B cell (primary cell): ENCODE measurements around the gene GPC3. TPM values are rescaled to one million over a fixed set of nuclear protein-coding genes. Genes with fewer than 3 reads are reported as not detected.

Experiments used
- ATAC-seq: fragments of 200-7000 bp; cut with Tn5 transposase; one replicate; pipeline ENCODE4 v1.10.0; 2021; ENCODE audit warnings: low read depth, mild to moderate bottlenecking, moderate number of reproducible peaks, moderate library complexity
- CTCF ChIA-PET: fragments of 350-600 bp; sonication (Branson Sonifier 250); formaldehyde crosslinking; loops from one replicate; lab custom pipeline; 2021; ENCODE audit warnings: antibody characterized with exemption, inconsistent platforms; lab: Charles Lee
- POLR2A ChIA-PET: fragments of 350-600 bp; sonication (Branson Sonifier 250); formaldehyde crosslinking; loops from one replicate; lab custom pipeline; 2021; ENCODE audit warnings: antibody characterized with exemption; lab: Charles Lee
- DNase-seq: peaks from one replicate; pipeline ENCODE4 v3.0.0; 2013
- H2AFZ ChIP-seq: 2 replicates; pipeline ENCODE4 v1.6.1; 2012; ENCODE audit warnings: mild to moderate bottlenecking, low read depth, low read length; ENCODE audit not compliant: insufficient read depth, poor library complexity, severe bottlenecking
- H3K27ac ChIP-seq, 2 donors: 1 replicate in 1 of 2; 2 replicates in 1 of 2; pipeline ENCODE4 v1.5.1; 2012 to 2013; ENCODE audit warnings: low read length in 2 of 2, mild to moderate bottlenecking in 2 of 2, moderate library complexity in 1 of 2
- H3K27me3 ChIP-seq, 4 experiments: fragments of 200-600 bp in 1 of 4; sonication (generic) in 1 of 4; replicated peaks in 1 of 4; 1 replicate in 2 of 4; 2 replicates in 2 of 4; pipeline versions ENCODE4 v1.6.1 to v1.7.0; 2013 to 2016; ENCODE audit warnings: low read length in 3 of 4, mild to moderate bottlenecking in 2 of 4, mixed read lengths in 1 of 4, moderate library complexity in 1 of 4; ENCODE audit not compliant: insufficient read depth in 4 of 4, control insufficient read depth in 3 of 4; ENCODE audit errors: control extremely low read depth in 1 of 4
- H3K36me3 ChIP-seq, 2 experiments: replicated peaks in 1 of 2; 1 replicate in 1 of 2; 2 replicates in 1 of 2; pipeline versions ENCODE4 v1.6.1 to v1.7.1; 2013; ENCODE audit warnings: low read length in 1 of 2; ENCODE audit not compliant: insufficient read depth in 2 of 2, control insufficient read depth in 1 of 2; ENCODE audit errors: control extremely low read depth in 1 of 2, extremely low read depth in 1 of 2
- H3K4me1 ChIP-seq, 2 donors: fragments of 200-600 bp in 1 of 2; sonication (generic) in 1 of 2; 1 replicate in 1 of 2; 2 replicates in 1 of 2; pipeline versions ENCODE4 v1.5.1 to v1.6.1; 2013 to 2017; ENCODE audit warnings: low read length in 2 of 2; ENCODE audit not compliant: control insufficient read depth in 2 of 2, insufficient read depth in 2 of 2
- H3K4me2 ChIP-seq: replicated peaks from 2 replicates; pipeline ENCODE3; 2012; ENCODE audit warnings: mild to moderate bottlenecking, low read depth, low read length; ENCODE audit not compliant: poor library complexity, severe bottlenecking
- H3K4me3 ChIP-seq, 5 experiments: fragments of 200-600 bp in 1 of 5; sonication (generic) in 1 of 5; 1 replicate in 3 of 5; 2 replicates in 2 of 5; pipeline versions ENCODE4 v1.5.1 to v1.7.0; 2011 to 2016; ENCODE audit warnings: low read length in 4 of 5, mild to moderate bottlenecking in 4 of 5, low read depth in 2 of 5, control low read depth in 1 of 5, moderate library complexity in 1 of 5; ENCODE audit not compliant: insufficient read depth in 1 of 5; ENCODE audit errors: control extremely low read depth in 1 of 5, extremely low read depth in 1 of 5
- H3K79me2 ChIP-seq: fragments of 200-600 bp; sonication (generic); one replicate; pipeline ENCODE4 v1.6.0; 2016; ENCODE audit warnings: low read length; ENCODE audit not compliant: control insufficient read depth, insufficient read depth
- H3K9ac ChIP-seq: fragments of 200-600 bp; sonication (generic); 2 replicates; pipeline ENCODE4 v1.6.1; 2017; ENCODE audit warnings: mild to moderate bottlenecking, low read length, moderate library complexity
- H3K9me3 ChIP-seq, 3 donors: one replicate each; pipeline versions ENCODE4 v1.6.1 to v1.7.1; 2013; ENCODE audit warnings: low read length in 2 of 3; ENCODE audit not compliant: control insufficient read depth in 2 of 3, insufficient read depth in 1 of 3; ENCODE audit errors: control extremely low read depth in 1 of 3
- H4K20me1 ChIP-seq: 2 replicates; pipeline ENCODE4 v1.6.0; 2012; ENCODE audit warnings: mild to moderate bottlenecking, low read length; ENCODE audit not compliant: insufficient read depth, control insufficient read depth, poor library complexity, severe bottlenecking
- H3K27ac Mint-ChIP-seq: one replicate; pipeline ENCODE4 v1.8.0; 2021; ENCODE audit warnings: mixed read lengths
- H3K27me3 Mint-ChIP-seq: one replicate; pipeline ENCODE4 v1.8.0; 2021; ENCODE audit warnings: mixed read lengths
- H3K4me1 Mint-ChIP-seq: one replicate; pipeline ENCODE4 v1.8.0; 2021; ENCODE audit warnings: mixed read lengths
- H3K4me3 Mint-ChIP-seq: one replicate; pipeline ENCODE4 v1.8.0; 2021; ENCODE audit warnings: mixed read lengths
- H3K9me3 Mint-ChIP-seq: one replicate; pipeline ENCODE4 v1.8.0; 2022; ENCODE audit warnings: mixed read lengths; ENCODE audit not compliant: insufficient read depth
- CTCF ChIP-seq: fragments of 200-600 bp; IDR thresholded peaks from one replicate; pipeline ENCODE4 v1.8.0; 2022; ENCODE audit warnings: antibody characterized with exemption, mild to moderate bottlenecking
- EZH2 ChIP-seq: IDR thresholded peaks from 2 replicates; pipeline ENCODE4 v1.6.1; 2012; ENCODE audit warnings: borderline replicate concordance, low read depth, mild to moderate bottlenecking, moderate library complexity, low read length; ENCODE audit not compliant: insufficient read depth, poor library complexity, severe bottlenecking
- WGBS: methylation state at CpG from one replicate; pipeline ENCODE4 v1.1.5; 2013; ENCODE audit warnings: missing lambda C conversion rate; ENCODE audit not compliant: insufficient coverage; 5-methylcytosine and 5-hydroxymethylcytosine counted together
- intact Hi-C: fragments of 100-400 bp; cut with micrococcal nuclease; formaldehyde crosslinking; loops from one replicate; pipeline ENCODE4 v1.10.0; 2022
- polyA plus RNA-seq: library from polyadenylated mRNA; depleted of rRNA; stranded (reverse); fragments of >200 nt; gene quantifications from 2 replicates; pipeline ENCODE4 v1.2.3, GENCODE V29; 2012
- total RNA-seq, 2 donors: library from RNA; stranded (reverse); fragments of 120-200 nt in 1 of 2; gene quantifications; 1 replicate in 1 of 2; 2 replicates in 1 of 2; pipeline versions ENCODE4 v1.2.3 to v1.2.4, GENCODE V29; 2013 to 2022

The GPC3 gene
- total and polyA plus RNA-seq, 2 donors (not counting 1 experiment from before 2014, with no cell fraction given) = not detected

- Histone ChIP-seq H3K36me3 (no peaks in the 10 kb centered on the region), H3K79me2 (no peaks in the 10 kb centered on the region), H3K27ac (no peak overlapping the region), H3K4me1 (no peaks in the 10 kb centered on the region), H3K27me3 (no peaks in the 10 kb centered on the region), H3K4me2 (no peak overlapping the region), H3K9me3 (no peaks in the 10 kb centered on the region), H3K4me3 (no peak overlapping the region), H2AFZ (no peak overlapping the region), H4K20me1 (no peaks in the 10 kb centered on the region), H3K9ac (no peak overlapping the region)
- no peak for DNase-seq
- H3K27ac Mint-ChIP-seq = no peak overlapping the region
- ChIA-PET CTCF (no interaction called here), POLR2A (no interaction called here)
- WGBS = no CpG with 5 or more reads among the region's 4 CpGs
- H3K4me1 Mint-ChIP-seq = no peaks in the 10 kb centered on the region
- H3K27me3 Mint-ChIP-seq = no peaks in the 10 kb centered on the region
- no peak overlapping the region for H3K4me3 Mint-ChIP-seq
- no peaks in the 10 kb centered on the region for H3K9me3 Mint-ChIP-seq
- TF ChIP-seq EZH2 = no peak
- no peak for TF ChIP-seq CTCF
- no peak for ATAC-seq
- intact Hi-C loops = no loop called here
Observed at GRCh38 chrX:133884430-133885394, 100.7 kb downstream of the GPC3 start.

GRCh38 chrX:133881893-133882292 is 103.5 kb downstream of the GPC3 start:
- Histone ChIP-seq H3K9ac (no peak overlapping the region), H3K9me3 (no peaks in the 10 kb centered on the region), H3K4me1 (no peaks in the 10 kb centered on the region), H3K79me2 (no peaks in the 10 kb centered on the region), H2AFZ (no peak overlapping the region), H3K27me3 (no peaks in the 10 kb centered on the region), H3K4me2 (no peak overlapping the region), H4K20me1 (no peaks in the 10 kb centered on the region), H3K36me3 (no peaks in the 10 kb centered on the region), H3K4me3 (no peak overlapping the region), H3K27ac (no peak overlapping the region)
- Mint-ChIP-seq H3K4me1 (no peaks in the 10 kb centered on the region), H3K27me3 (peaks cover 4% of the 10 kb centered on the region), H3K27ac (no peak overlapping the region), H3K4me3 (no peak overlapping the region), H3K9me3 (no peaks in the 10 kb centered on the region)
- TF ChIP-seq CTCF (no peak), EZH2 (no peak)
- POLR2A ChIA-PET = no interaction called here
- WGBS = 41% methylated on average over 2 of the region's 7 CpGs
- CTCF ChIA-PET = no interaction called here
- DNase-seq (no peak), ATAC-seq (no peak)
- intact Hi-C loops = no loop called here
